H1 (cell line): ENCODE results near the gene GJD2. TPM values are rescaled to one million over a fixed set of nuclear protein-coding genes. Genes with fewer than 3 reads are reported as not detected.

Source experiments
- KDM4A ChIP-seq: IDR thresholded peaks from one replicate; pipeline ENCODE4 v1.7.1; 2012; ENCODE audit warnings: low read depth, mild to moderate bottlenecking, moderate library complexity, low read length, inconsistent platforms; ENCODE audit not compliant: severe bottlenecking
- MAX ChIP-seq: IDR thresholded peaks from 2 replicates; pipeline ENCODE4 v1.6.1; 2012; ENCODE audit warnings: inconsistent platforms
- RAD21 ChIP-seq, 2 experiments: IDR thresholded peaks in 1 of 2; conservative IDR thresholded peaks in 1 of 2; 2 replicates each; pipeline ENCODE4 v1.6.1; 2011; ENCODE audit warnings: low read depth in 2 of 2, low read length in 2 of 2, improper control_type of control experiment in 1 of 2, inconsistent platforms in 1 of 2, mild to moderate bottlenecking in 1 of 2, moderate library complexity in 1 of 2
- SUZ12 ChIP-seq: fragments of 200-600 bp; sonication (generic); IDR thresholded peaks from 2 replicates; pipeline ENCODE4 v1.6.1; 2012; ENCODE audit warnings: mild to moderate bottlenecking, inconsistent platforms, low read length, moderate library complexity, mixed read lengths
- TAF1 ChIP-seq: IDR thresholded peaks from 2 replicates; pipeline ENCODE4 v1.6.1; 2011; ENCODE audit warnings: mild to moderate bottlenecking, low read depth, low read length
- polyA plus RNA-seq, 7 experiments: library from polyadenylated mRNA; depleted of rRNA in 3 of 7; stranded (reverse) in 5 of 7; unstranded in 2 of 7; fragments of >200 nt in 5 of 7; fragments of 200-250 nt in 2 of 7; gene quantifications; 1 replicate in 5 of 7; 2 replicates in 1 of 7; 4 replicates in 1 of 7; pipeline versions ENCODE4 v1.2.1 to v1.2.3, GENCODE V29; 2011 to 2013; ENCODE audit warnings: missing spikeins in 2 of 7, mixed read lengths in 2 of 7
- total RNA-seq: library from RNA; stranded (reverse); fragmentation: NEBNext Ultra II Directional; extraction: Animal tissue kit (Norgen Biotek cat#: 25700); gene quantifications from 2 replicates; pipeline ENCODE4 v1.2.1, GENCODE V29; 2021
- TF ChIP-seq, protein P1 (sequence below), 3 experiments: IDR thresholded peaks; 1 replicate in 2 of 3; 2 replicates in 1 of 3; pipeline versions ENCODE4 v1.5.1 to v1.6.1; 2011; ENCODE audit warnings: low read length in 3 of 3, mild to moderate bottlenecking in 3 of 3, inconsistent platforms in 2 of 3, low read depth in 1 of 3, moderate library complexity in 1 of 3; ENCODE audit not compliant: insufficient read depth in 1 of 3; ENCODE audit errors: control extremely low read depth in 1 of 3

Gene GJD2
- total and polyA plus RNA-seq, 2 of the 8 experiments (the other 6 are each of a cell fraction or from before 2014, with no cell fraction given): 0.39 to 0.54 TPM

DNA sequence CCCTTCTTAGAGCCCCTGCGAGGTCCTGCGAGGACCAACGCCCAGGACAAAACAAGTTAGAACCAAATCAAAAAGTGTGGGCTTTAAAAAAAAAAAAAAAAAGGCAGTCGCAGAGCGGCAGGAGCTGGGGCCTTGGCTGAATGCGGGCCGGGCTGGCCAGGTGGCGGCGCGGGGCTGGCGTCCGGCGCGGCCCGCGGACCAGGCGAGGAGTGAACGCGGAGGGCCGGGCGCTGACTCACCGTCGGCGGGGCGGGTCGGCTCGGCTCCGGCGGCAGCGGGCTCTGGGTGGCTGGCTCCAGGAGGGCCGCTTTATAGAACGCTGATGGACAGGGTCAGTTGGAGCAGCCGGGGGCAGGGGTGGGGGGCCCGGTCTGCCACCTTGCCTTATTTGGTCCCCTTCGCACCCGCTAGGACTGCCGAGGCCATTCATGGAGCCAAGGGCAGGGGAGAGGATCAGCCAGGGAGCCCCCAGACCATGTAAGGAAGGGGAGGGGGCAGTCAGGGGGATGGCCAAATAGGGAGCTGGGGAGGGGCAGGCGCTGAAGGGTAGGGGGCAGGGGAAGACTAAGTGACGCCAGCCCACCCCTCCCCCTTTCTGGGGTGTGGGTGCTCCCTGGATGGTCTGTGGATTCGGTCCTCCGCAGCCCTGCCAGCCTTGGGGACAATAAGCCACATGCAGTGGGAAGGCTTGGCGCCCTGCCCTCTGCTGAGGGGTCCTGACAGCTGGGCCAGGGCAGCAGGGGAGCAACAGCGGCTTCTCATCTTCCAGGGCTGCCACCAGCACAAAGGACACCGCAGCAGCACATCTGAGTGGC lies 40.7 kb upstream of the GJD2 start, which contains the start of gene ACTC1 (continued):
- 0 out of 2 replicates have a peak, but pooled peaks have one; percentile 36 for TF ChIP-seq SUZ12
- TF ChIP-seq MAX: peak; percentile 68
- TF ChIP-seq TAF1: peak; percentile 76; the same call in 1 of the 2 replicates
- TF ChIP-seq, protein P1, sequence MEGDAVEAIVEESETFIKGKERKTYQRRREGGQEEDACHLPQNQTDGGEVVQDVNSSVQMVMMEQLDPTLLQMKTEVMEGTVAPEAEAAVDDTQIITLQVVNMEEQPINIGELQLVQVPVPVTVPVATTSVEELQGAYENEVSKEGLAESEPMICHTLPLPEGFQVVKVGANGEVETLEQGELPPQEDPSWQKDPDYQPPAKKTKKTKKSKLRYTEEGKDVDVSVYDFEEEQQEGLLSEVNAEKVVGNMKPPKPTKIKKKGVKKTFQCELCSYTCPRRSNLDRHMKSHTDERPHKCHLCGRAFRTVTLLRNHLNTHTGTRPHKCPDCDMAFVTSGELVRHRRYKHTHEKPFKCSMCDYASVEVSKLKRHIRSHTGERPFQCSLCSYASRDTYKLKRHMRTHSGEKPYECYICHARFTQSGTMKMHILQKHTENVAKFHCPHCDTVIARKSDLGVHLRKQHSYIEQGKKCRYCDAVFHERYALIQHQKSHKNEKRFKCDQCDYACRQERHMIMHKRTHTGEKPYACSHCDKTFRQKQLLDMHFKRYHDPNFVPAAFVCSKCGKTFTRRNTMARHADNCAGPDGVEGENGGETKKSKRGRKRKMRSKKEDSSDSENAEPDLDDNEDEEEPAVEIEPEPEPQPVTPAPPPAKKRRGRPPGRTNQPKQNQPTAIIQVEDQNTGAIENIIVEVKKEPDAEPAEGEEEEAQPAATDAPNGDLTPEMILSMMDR (IDR thresholded peaks at IDR 0.05; ENCODE audit: control extremely low read depth in 1 of 3, insufficient read depth in 1 of 3, low read depth in 1 of 3, low read length in 3 of 3): no peak
- TF ChIP-seq RAD21 (IDR thresholded peaks at IDR 0.05 in 1 of 2, conservative IDR thresholded peaks at IDR 0.05 in 1 of 2; ENCODE audit: low read depth in 2 of 2, low read length in 2 of 2): no peak; a peak in 1 of 4 replicates
- peak; percentile 28 for TF ChIP-seq KDM4A
- TF ChIP-seq, all 59 proteins: peak for 11
